ENCODE measurements around the gene SET.

- TF ChIP-seq ATF1 (CRISPR knock-in tag; IDR thresholded peaks at IDR 0.05) (no peak), GABPB1 (CRISPR knock-in tag; IDR thresholded peaks at IDR 0.05) (no peak), CTCF (IDR thresholded peaks at IDR 0.05) (no peak), ZNF219 (CRISPR knock-in tag; IDR thresholded peaks at IDR 0.05; ENCODE audit: borderline replicate concordance) (no peak)
These were observed 39.3 kb downstream of the SET start for GRCh38 chr9:128728298-128728697.
